Measurements from ENCODE around the gene MYB. TPM values are rescaled to one million over a fixed set of nuclear protein-coding genes. Genes with fewer than 3 reads are reported as not detected.
"Not testable (repeated sequence)": the region's sequence is repeated elsewhere in the genome, so short reads cannot be mapped to it uniquely, and the experiment has no call there.

The MYB gene
- total RNA-seq, 4 donors from 2014 or later, result 0.50 to 0.96 (median 0.56) TPM; not detected in 1

DNA sequence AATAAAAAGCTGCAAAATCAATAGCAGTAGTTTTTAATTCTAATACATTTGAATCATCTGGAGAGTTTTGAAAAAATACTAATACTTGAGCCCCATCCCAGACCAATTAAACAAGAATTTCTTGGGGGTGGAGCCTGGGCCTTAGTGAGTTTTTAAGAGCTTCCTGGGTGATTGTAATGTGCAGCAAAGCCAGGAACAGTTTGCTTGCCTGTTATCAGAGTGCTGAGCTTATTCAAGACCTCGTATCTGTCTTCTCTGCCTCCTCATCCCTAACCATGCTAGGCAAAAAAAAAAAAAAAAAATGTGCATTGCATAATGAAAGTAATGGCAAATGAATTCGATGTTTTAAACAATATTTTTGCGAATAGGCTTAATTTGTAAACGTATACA is 36.4 kb upstream of the MYB start:
- no peak for DNase-seq (ENCODE audit: low spot score)
- TF ChIP-seq, protein P1, sequence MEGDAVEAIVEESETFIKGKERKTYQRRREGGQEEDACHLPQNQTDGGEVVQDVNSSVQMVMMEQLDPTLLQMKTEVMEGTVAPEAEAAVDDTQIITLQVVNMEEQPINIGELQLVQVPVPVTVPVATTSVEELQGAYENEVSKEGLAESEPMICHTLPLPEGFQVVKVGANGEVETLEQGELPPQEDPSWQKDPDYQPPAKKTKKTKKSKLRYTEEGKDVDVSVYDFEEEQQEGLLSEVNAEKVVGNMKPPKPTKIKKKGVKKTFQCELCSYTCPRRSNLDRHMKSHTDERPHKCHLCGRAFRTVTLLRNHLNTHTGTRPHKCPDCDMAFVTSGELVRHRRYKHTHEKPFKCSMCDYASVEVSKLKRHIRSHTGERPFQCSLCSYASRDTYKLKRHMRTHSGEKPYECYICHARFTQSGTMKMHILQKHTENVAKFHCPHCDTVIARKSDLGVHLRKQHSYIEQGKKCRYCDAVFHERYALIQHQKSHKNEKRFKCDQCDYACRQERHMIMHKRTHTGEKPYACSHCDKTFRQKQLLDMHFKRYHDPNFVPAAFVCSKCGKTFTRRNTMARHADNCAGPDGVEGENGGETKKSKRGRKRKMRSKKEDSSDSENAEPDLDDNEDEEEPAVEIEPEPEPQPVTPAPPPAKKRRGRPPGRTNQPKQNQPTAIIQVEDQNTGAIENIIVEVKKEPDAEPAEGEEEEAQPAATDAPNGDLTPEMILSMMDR (IDR thresholded peaks at IDR 0.05), result no peak
- no peak for ATAC-seq (ENCODE audit: low FRiP score)

DNA sequence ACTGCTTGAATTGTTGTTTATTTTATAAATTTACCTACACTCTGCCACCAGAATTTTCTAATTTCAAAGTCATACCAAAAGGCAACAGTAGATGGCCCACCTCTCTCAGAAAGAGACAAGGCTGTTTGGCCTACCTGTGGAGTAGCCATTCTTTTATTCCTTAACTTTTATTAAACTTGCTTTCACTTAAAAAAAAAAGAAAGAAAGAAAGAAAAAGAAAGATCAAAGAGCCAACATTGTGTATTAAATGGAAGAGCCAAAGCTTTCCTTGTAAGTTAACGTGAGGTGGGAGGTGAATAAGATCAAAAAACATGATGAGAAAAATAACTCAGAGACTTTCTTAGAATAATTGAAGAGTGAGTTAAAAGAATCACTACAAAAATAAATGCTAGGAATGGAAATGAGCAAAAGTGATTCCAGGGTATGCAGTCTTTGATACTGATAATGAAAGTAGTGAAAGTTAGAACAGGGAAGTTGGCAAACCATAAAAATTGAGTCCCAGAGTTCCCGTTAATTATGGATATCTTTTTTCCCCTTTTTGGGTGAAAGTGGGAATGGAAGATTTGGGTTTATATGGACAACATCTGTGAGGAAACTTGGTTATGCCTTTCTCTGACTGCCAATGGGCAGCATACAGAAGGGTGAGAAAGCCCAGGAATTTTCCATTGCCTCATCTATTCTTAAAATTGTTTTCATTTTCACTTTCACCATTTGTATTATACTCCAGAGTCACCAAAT is 35.9 kb upstream of the MYB start:
- DNase-seq (ENCODE audit: low spot score) (no peak), ATAC-seq (ENCODE audit: low FRiP score) (no peak)
- TF ChIP-seq, protein P1 (IDR thresholded peaks at IDR 0.05), result no peak

DNA sequence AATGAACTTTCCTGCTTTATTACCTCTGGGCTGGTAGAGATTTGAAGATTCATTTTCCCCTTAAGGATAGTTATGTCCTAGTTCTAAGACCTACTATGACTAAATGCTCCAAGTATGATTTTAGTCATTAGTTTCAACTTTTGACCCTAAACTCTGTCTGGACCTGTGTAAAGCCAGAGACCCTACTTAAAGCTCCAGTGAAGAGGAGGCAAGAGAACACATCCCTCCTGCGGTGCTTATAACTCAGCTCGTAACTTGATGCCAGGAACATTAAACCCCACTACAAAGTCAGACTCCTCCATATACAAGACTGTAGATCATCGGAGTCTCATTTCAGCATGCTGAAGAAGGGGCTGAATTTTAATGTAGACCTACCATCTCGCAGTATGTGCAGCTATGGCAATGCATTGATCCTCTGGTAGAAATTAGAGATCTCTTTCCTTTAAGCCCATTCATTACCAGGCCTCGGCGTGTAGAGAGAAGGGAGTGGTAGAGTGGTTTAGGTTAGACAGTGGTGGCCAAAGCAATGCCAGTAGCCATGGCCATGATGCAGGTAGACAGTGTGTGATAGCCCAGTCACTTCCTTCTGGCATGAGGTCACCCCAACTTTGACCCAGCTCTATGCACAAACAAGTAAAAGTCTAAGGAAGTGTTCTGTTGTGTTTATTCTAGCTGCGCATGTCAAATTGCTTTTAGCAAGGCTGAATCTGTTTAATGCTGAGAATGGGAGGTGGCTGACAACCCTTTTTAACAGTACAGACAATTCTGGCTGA is 34.8 kb upstream of the MYB start:
- no peak for DNase-seq (ENCODE audit: low spot score)
- TF ChIP-seq, protein P1 (IDR thresholded peaks at IDR 0.05), result no peak
- no peak for ATAC-seq (ENCODE audit: low FRiP score)

DNA sequence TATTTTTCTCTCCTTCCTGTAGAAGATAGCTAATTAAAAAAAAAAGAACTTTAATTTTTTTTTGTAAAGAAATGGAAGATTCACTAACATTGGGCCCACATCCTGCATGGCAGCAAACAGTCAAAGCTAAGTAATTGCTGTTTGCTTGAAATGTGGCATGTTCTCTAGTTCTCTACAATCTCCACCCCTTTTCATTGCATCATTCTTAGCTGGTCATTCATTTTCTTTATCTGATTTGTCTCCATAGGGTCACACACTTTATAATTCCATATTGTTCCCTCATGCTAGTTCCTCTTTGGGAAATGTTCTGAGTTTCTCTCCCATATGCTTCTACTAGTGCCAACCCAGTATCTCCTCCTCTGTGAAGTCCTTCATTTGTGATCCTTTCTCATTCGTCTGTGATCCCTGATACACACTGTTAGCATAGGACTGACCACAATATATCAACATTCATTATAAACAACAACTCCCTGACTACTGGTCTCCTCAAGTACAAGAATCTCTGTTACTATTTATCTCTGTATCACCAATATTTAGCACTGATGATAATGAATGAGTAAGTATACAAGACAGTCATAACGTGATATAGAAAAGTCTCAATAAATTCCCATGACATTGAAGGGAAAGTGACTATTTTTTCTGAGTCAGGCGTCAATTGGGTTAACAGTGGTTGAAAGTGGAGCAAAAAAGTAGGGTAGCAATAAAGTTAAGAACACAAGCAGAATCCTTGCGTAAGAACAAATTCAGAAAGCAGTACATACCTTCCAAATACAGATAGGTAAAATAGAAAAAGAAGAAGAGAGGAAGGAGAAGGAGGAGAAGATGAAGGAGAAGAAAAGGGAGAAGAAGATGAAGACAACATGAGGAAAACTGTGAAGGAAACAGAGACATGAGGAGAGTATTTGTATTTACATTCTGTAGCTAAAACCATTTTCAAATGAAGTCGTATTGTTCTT is 33.2 kb upstream of the MYB start:
- TF ChIP-seq, protein P1 (IDR thresholded peaks at IDR 0.05), result no peak
- ATAC-seq (ENCODE audit: low FRiP score) (no peak), DNase-seq (ENCODE audit: low spot score) (no peak)

DNA sequence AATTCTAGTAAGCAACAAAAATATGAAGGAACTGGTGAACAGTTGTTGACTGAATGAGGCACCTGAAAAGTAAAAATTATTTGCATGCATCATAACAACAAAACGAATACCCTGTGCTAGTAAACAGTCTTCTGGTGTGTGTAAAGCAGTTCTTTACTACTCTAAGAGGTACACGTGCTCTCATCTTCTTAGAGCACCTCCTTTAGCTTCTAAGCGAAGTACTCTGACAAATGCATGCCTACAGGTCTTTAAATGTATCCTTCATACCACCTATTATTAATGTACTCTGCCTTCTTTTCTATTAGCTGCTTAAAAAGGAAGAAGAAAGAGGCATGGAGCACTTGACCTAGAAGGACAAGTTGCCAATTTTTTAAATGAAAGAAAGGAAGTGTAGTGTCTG is 32.2 kb upstream of the MYB start:
- DNase-seq (ENCODE audit: low spot score) (no peak), ATAC-seq (ENCODE audit: low FRiP score) (no peak)
- TF ChIP-seq, protein P1 (IDR thresholded peaks at IDR 0.05), result no peak

DNA sequence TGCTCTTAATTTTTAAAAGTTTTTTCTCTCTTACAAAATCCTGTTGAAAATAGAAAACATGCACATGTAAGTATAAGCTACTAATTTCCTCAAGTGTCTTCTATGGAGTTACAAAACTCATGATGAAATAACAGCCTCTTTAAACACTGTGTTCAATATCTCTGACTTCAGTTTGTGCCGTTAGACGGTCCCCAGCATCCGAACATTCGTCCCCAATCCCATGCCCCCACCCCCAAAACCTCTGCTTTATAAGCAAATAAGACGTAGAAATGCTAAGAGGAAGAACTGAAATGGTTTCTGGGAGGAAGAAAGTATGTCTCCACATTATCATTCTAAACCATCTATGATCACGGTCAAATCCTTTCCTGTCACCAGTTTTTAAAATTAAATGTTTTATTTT is 31.7 kb upstream of the MYB start:
- DNase-seq (ENCODE audit: low spot score), result no peak
- no peak for ATAC-seq (ENCODE audit: low FRiP score)
- TF ChIP-seq, protein P1 (IDR thresholded peaks at IDR 0.05), result no peak

DNA sequence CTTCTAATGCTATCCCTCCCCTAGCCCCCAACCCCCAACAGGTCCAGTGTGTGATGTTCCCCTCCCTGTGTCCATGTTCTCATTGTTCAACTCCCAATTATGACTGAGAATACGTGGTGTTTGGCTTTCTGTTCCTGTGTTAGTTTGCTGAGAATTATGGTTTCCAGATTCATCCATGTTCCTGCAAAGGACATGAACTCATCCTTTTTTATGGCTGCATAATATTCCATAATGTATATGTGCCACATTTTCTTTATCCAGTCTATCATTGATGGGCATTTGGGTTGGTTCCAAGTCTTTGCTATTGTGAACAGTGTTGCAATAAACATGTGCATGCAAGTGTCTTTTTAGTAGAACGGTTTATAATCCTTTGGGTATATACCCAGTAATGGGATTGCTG is 30.6 kb upstream of the MYB start:
- DNase-seq (ENCODE audit: low spot score); ATAC-seq (ENCODE audit: low FRiP score): not testable (repeated sequence)

DNA sequence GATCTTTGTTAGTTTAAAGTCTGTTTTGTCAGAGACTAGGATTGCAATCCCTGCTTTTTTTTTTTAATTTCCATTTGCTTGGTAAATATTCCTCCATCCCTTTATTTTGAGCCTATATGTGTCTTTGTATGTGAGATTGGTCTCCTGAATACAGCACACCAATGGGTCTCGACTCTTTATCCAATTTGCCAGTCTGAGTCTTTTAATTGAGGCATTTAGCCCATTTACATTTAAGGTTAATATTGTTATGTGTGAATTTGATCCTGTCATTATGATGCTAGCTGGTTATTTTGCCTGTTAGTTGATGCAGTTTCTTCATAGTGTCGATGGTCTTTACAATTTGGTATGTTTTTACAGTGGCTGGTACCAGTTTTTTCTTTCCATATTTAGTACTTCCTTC is 27.0 kb upstream of the MYB start:
- not testable (repeated sequence) for DNase-seq (ENCODE audit: low spot score); ATAC-seq (ENCODE audit: low FRiP score)

Data from omental fat pad (tissue), 4 donors.